Aorta (tissue), 5 donors: ENCODE results near the gene NPFFR1. TPM values are rescaled to one million over a fixed set of nuclear protein-coding genes. Genes with fewer than 3 reads are reported as not detected.

Experiments used
- ATAC-seq: fragments of 200-7000 bp; cut with Tn5 transposase; one replicate; pipeline ENCODE4 v1.9.1; 2022; ENCODE audit warnings: moderate library complexity; ENCODE audit not compliant: low FRiP score
- DNase-seq, 2 donors: peaks; one replicate each; pipeline ENCODE4 v3.0.0-alpha.2; 2020
- H3K27ac ChIP-seq, 2 donors: one replicate each; pipeline ENCODE4 v1.5.1; 2013; ENCODE audit warnings: low read length in 2 of 2, mild to moderate bottlenecking in 2 of 2, moderate library complexity in 2 of 2, control low read depth in 1 of 2, inconsistent platforms in 1 of 2, low read depth in 1 of 2
- H3K27me3 ChIP-seq, 2 donors: one replicate each; pipeline ENCODE4 v1.6.1; 2013; ENCODE audit warnings: control low read depth in 1 of 2, low read length in 1 of 2, mild to moderate bottlenecking in 1 of 2, moderate library complexity in 1 of 2; ENCODE audit not compliant: insufficient read depth in 2 of 2, control insufficient read depth in 1 of 2
- H3K36me3 ChIP-seq, 2 donors: one replicate each; pipeline ENCODE4 v1.6.1; 2013; ENCODE audit warnings: control low read depth in 1 of 2, low read length in 1 of 2, mild to moderate bottlenecking in 1 of 2; ENCODE audit not compliant: insufficient read depth in 2 of 2, control insufficient read depth in 1 of 2
- H3K4me1 ChIP-seq, 2 donors: one replicate each; pipeline ENCODE4 v1.6.1; 2013; ENCODE audit warnings: low read length in 2 of 2, control low read depth in 1 of 2, mild to moderate bottlenecking in 1 of 2, moderate library complexity in 1 of 2; ENCODE audit not compliant: insufficient read depth in 2 of 2, control insufficient read depth in 1 of 2
- H3K4me3 ChIP-seq, 2 donors: one replicate each; pipeline ENCODE4 v1.5.1; 2013; ENCODE audit warnings: low read length in 2 of 2, control low read depth in 1 of 2, mild to moderate bottlenecking in 1 of 2
- H3K9me3 ChIP-seq: one replicate; pipeline ENCODE4 v1.6.1; 2013; ENCODE audit warnings: mild to moderate bottlenecking, low read length; ENCODE audit not compliant: control insufficient read depth
- WGBS, 2 donors: extraction: QIAGEN DNeasy Blood & Tissue Kit; methylation state at CpG; one replicate each; pipeline ENCODE4 v1.1.7; 2013; 5-methylcytosine and 5-hydroxymethylcytosine counted together
- intact Hi-C, 2 donors: fragments of 100-400 bp; cut with DNase I; formaldehyde crosslinking; loops; one replicate each; pipeline versions ENCODE4 v1.14.2 to v1.15.0; 2022
- polyA plus RNA-seq, 2 donors: library from polyadenylated mRNA; stranded (reverse); fragments of 200-250 nt; gene quantifications; one replicate each; pipeline ENCODE4 v1.2.3, GENCODE V29; 2013
- total RNA-seq, 2 donors: library from RNA; stranded (reverse); fragmentation: NEBNext Ultra II Directional; extraction: Animal tissue kit (Norgen Biotek cat#: 25700); gene quantifications; one replicate each; pipeline ENCODE4 v1.2.1, GENCODE V29; 2021
- donor health status: healthy with polysubstance abuse.
- donor health status: Bipolar disorder and iron deficiency.
- donor health status: DM: no; HTN: no; CAD: no.
- donor health status: DM: no; HTN: no; CAD: no.
- donor health status: DM: yes; HTN: yes; CAD: no.

Gene NPFFR1
- total and polyA plus RNA-seq, 4 donors = under 0.01 to 0.06 (median 0.03) TPM; not detected in 1

DNA sequence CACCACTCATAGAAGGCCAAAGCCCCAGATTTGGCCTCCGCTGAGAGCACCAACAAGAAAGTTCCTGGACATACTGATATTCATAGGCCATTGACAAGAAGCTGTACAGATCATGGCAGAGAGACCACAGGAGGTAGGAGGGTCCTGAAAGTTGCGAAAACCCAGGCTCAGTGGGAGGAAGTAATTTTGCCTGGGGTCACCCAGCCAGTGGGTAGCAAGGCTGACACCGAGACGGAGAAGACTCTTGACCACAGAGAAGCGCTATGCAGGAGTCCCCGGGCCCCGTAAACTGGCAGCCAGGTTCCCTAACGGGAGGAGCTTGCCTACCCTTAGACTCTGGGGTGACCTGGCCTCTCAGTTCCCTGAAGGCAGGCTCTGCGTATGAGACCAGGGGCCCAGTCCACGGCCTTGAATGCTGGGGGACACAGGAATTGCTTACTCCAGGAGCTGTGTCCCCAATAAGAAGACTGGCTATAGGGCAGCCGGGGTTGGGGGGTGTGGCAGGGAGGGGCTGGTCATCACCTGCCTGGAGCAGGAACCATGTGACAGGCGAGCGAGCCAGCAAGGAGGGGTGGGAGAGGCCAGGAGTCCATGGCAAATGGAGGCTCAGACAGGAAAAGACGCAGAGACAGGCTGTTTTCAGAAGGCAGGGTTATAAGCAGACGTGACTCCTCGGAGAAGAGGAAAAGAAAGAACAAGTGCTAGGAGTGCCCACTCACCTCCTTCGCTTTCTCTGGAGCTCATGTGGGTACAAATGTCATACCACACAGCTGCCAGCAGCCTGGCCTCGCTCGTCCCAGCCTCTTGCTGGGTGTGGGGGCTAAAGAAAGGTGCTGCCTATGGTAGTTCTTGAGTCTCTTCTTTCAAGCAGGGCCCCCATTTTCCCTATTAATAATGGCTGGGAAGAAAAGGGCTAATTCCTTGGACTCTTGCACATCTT is 24.6 kb upstream of the NPFFR1 start:
- intact Hi-C loops = no loop called here
- DNase-seq (no peak), ATAC-seq (no peak)
- Histone ChIP-seq H3K4me3 (no peak overlapping the region), H3K4me1 (no peaks in the 10 kb centered on the region), H3K27ac (no peak overlapping the region), H3K27me3 (no peaks in the 10 kb centered on the region), H3K36me3 (no peaks in the 10 kb centered on the region), H3K9me3 (no peaks in the 10 kb centered on the region)
- 95 to 98% methylated on average over 19 of the region's 19 CpGs for WGBS, 2 donors

DNA sequence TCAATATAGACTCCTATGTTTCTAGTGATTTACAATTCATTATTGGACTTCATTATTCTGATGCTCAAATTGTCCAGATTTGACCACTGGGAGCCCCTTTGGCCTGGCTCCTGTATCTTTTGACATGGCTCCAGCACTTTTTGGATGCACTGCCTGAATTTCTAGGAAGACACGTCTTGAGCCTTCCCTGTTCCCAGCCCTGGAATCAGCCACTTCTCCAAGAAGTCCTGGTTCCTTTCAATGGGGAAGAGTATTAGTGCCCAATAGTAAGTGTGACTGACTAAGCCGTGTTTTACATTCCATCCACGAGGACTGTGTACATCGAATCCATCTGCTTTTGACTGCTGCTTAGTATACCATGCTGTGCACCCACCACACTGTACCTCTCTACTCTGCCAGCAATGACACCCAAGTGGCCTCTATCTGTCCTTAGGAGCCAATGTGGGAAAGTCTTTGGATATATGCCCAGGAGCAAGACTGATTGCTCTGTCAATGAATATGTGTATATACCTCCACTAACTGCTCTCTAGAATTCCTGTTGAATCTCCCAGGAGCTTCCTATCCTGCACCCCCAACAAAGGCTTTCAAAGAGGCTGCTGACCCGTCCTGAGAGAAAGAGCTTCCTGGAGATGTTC is 23.2 kb upstream of the NPFFR1 start:
- intact Hi-C loops = no loop called here
- Histone ChIP-seq H3K9me3 (no peaks in the 10 kb centered on the region), H3K4me3 (no peak overlapping the region), H3K4me1 (no peaks in the 10 kb centered on the region), H3K36me3 (no peaks in the 10 kb centered on the region), H3K27ac (no peak overlapping the region), H3K27me3 (no peaks in the 10 kb centered on the region)
- WGBS, 2 donors = 71 to 76% methylated on average over 5 of the region's 5 CpGs
- DNase-seq (no peak), ATAC-seq (no peak)

DNA sequence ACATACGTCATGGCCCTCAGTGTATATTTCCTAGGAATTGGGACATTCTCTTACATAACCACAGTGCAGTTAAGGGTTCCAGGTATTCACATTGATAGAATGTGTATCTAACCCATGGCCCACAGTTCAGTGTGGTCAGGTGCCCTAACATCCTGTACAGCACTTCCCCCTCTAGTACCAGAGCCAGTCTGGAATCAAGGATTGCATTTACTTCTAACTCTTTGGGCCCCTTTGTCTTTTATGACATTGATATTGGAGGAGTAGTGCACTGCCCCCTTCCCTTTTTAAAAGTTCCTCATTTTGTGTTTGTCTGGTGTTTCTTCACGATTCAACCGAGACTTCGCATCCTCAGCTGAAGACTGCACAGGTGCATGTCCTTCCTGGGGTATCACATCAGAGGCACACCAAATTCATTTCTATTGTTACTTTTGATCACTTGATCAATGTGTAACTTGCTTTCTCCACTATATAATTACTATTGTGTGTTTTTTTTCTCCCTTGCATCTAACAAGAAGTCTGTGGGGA is 22.4 kb upstream of the NPFFR1 start:
- 88 to 91% methylated on average over 4 of the region's 4 CpGs for WGBS, 2 donors
- Histone ChIP-seq H3K4me1 (no peaks in the 10 kb centered on the region), H3K4me3 (no peak overlapping the region), H3K9me3 (no peaks in the 10 kb centered on the region), H3K27me3 (no peaks in the 10 kb centered on the region), H3K27ac (no peak overlapping the region), H3K36me3 (no peaks in the 10 kb centered on the region)
- intact Hi-C loops = no loop called here
- DNase-seq (no peak), ATAC-seq (no peak)

DNA sequence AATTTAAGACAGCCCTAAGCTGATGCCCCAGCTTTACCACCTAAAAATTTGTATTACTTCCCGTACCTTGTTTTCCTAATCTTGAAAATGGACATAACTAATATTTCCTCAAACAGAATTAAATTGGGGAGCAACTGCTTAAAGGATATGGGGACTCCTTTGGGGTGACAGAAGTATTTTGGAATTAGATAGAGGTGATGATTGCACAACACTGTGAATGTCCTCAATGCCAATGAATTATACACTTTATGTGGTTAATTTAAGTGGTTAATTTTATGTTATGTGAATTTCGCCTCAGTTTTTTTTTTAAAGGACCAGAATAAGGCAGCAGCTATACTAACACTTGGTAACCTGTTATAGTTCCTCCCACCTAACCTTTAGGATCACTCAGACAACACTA is 19.9 kb upstream of the NPFFR1 start:
- intact Hi-C loops = no loop called here
- whole genome bisulfite sequencing, 2 donors = 80 to 88% methylated on average over 2 of the region's 2 CpGs
- no peaks in the 10 kb centered on the region for H3K4me1 ChIP-seq
- ATAC-seq (no peak), DNase-seq (no peak)
- H3K27me3 ChIP-seq = no peaks in the 10 kb centered on the region
- H3K4me3 ChIP-seq = no peak overlapping the region
- no peaks in the 10 kb centered on the region for H3K36me3 ChIP-seq
- no peak overlapping the region for H3K27ac ChIP-seq
- no peaks in the 10 kb centered on the region for H3K9me3 ChIP-seq

DNA sequence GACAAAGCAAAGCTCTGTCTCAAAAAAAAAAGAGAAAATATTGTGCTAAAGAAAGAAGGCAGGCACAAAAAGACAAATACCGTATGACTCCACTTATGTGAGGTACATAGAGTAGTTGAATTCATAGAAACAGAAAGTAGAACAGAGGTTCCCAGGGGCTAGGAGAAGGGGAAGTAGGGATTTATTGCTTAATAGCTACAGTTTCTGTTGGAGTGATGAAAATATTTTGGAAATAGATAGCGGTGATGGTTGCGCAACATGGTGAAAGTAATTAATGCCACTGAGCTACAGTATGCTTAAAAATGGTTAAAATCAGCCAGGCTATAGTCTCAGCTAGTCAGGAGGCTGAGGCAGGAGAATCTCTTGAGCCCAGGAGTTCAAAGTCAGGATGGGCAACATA is 18.5 kb upstream of the NPFFR1 start:
- no peak overlapping the region for H3K4me3 ChIP-seq
- no peaks in the 10 kb centered on the region for H3K4me1 ChIP-seq
- 74 to 79% methylated on average over 3 of the region's 3 CpGs for WGBS, 2 donors
- intact Hi-C loops = no loop called here
- H3K27ac ChIP-seq = no peak overlapping the region
- no peak for DNase-seq
- H3K9me3 ChIP-seq = no peaks in the 10 kb centered on the region
- H3K36me3 ChIP-seq = no peaks in the 10 kb centered on the region
- no peaks in the 10 kb centered on the region for H3K27me3 ChIP-seq
- peak; percentile 74 for ATAC-seq

DNA sequence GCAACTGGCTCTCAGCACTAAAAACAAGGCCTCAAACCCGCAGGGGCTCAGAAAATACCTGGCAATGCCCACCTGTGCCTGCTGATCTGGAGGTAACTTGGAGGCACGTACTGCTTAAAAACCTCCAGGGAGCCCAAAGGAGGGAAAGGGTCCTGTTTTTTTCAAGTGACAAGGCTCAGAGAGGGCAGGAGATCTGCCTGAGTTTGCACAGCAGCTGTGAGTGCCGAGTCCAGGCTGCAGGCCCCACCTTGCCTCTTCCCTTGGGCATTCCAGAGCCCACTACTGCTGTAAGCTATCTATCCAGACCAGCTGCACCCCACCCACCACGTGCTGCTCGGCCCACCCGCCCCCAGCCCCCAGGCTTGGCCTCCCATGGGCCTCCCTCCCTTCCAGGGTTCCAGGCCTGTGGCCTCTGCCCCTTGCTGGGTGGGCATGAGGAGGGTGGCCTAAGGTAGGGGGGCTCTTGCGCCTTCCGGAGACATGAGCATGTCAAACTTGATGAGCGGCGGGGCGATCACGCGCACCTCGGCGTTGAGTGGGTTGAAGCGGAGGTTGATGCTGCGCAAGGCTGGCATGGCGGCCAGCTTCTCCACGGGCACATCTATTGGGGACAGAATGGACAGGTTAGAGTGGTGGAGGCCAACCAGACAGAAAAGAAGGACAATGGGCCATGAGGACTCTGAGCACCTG is 17.2 kb upstream of the NPFFR1 start:
- H3K4me3 ChIP-seq = no peak overlapping the region
- 95 to 97% methylated on average over 19 of the region's 19 CpGs for WGBS, 2 donors
- no peak overlapping the region for H3K27ac ChIP-seq
- intact Hi-C loops = no loop called here
- H3K9me3 ChIP-seq = no peaks in the 10 kb centered on the region
- H3K36me3 ChIP-seq = no peaks in the 10 kb centered on the region
- DNase-seq (no peak), ATAC-seq (no peak)
- no peaks in the 10 kb centered on the region for H3K4me1 ChIP-seq
- no peaks in the 10 kb centered on the region for H3K27me3 ChIP-seq

DNA sequence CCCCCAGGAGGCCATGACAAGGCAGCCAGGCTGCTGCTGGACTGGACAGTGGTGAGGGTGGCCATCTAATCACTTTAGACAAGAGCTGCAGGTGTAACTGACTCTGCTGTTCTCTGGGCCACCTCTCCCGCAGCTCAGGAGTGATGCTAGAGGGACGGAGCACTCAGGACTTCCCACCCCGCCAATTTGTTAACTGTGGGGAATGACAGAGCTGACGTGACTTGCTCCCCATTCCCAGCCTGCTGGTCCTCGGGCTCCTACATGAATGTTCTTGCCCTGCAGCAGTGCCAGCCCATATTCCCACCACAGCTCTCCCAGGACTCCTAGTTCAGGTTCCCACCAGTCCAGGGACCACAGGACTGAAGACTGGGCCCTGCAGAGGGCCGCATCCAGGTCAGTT is 16.7 kb upstream of the NPFFR1 start:
- no peak overlapping the region for H3K27ac ChIP-seq
- no peaks in the 10 kb centered on the region for H3K36me3 ChIP-seq
- ATAC-seq = no peak
- WGBS, 2 donors = 96 to 97% methylated on average over 6 of the region's 6 CpGs
- intact Hi-C loops = no loop called here
- H3K9me3 ChIP-seq = no peaks in the 10 kb centered on the region
- no peak overlapping the region for H3K4me3 ChIP-seq
- H3K4me1 ChIP-seq = no peaks in the 10 kb centered on the region
- no peaks in the 10 kb centered on the region for H3K27me3 ChIP-seq
- DNase-seq = no peak

DNA sequence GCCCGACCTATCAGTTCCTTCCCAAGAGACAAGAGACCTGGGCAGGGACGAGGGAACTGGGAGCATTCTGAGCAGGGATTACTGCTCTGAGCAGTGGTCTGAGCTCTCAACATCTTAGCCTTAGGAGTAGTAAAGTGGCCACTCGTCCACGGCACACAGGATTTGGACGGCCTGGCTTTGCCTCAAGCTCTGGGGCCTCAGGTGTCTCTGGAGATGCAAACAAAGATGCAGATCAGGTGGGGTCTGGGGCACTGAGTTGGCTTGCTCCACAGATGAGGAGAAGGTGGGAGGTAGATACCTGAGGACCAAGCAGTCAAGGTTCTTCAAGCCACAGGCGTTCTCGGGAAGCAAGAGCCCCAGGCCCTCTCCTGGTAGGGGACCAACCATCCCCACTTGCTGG is 16.1 kb upstream of the NPFFR1 start:
- DNase-seq = no peak

More for the DNA sequence above, 16.1 kb upstream of the NPFFR1 start:
- H3K27ac ChIP-seq = no peak overlapping the region
- intact Hi-C loops = loop anchor here in 1 of 2 donors (5.0 kb wide), 2 partner anchors 62 to 68 kb away; partner anchors contain the start of gene PPA1
- H3K27me3 ChIP-seq = no peaks in the 10 kb centered on the region
- H3K9me3 ChIP-seq = no peaks in the 10 kb centered on the region
- no peaks in the 10 kb centered on the region for H3K36me3 ChIP-seq
- no peaks in the 10 kb centered on the region for H3K4me1 ChIP-seq
- H3K4me3 ChIP-seq = no peak overlapping the region
- 92 to 93% methylated on average over 7 of the region's 7 CpGs for WGBS, 2 donors
- ATAC-seq = no peak
